Heart right ventricle (tissue), 16 donors: ENCODE data around the gene WFDC1. TPM values are rescaled to one million over a fixed set of nuclear protein-coding genes. Genes with fewer than 3 reads are reported as not detected.

Experiments used
- ATAC-seq, 8 donors: fragments of 200-7000 bp; cut with Tn5 transposase; one replicate each; pipeline ENCODE4 v1.9.1; 2020; ENCODE audit warnings: mild to moderate bottlenecking in 8 of 8, moderate library complexity in 8 of 8, moderate number of reproducible peaks in 1 of 8
- DNase-seq, 2 donors: peaks; one replicate each; pipeline ENCODE4 v3.0.0-alpha.2; 2020
- H3K27ac ChIP-seq, 10 donors: fragments of 200-600 bp; sonication (generic) in 2 of 10; one replicate each; pipeline versions ENCODE4 v1.5.0 to v1.8.0; 2020 to 2022; ENCODE audit warnings: mild to moderate bottlenecking in 3 of 10
- H3K27me3 ChIP-seq, 7 donors: fragments of 200-600 bp; one replicate each; pipeline ENCODE4 v1.8.0; 2021 to 2022; ENCODE audit warnings: mild to moderate bottlenecking in 2 of 7
- H3K36me3 ChIP-seq, 9 donors: fragments of 200-600 bp; sonication (generic) in 1 of 9; one replicate each; pipeline versions ENCODE4 v1.5.0 to v1.8.0; 2020 to 2022; ENCODE audit warnings: mild to moderate bottlenecking in 2 of 9
- H3K4me1 ChIP-seq, 9 donors: fragments of 200-600 bp; sonication (generic) in 1 of 9; one replicate each; pipeline versions ENCODE4 v1.5.0 to v1.8.0; 2020 to 2022; ENCODE audit warnings: mild to moderate bottlenecking in 4 of 9
- H3K4me3 ChIP-seq, 10 donors: fragments of 200-600 bp; sonication (generic) in 2 of 10; one replicate each; pipeline versions ENCODE4 v1.5.0 to v1.8.0; 2020 to 2022; ENCODE audit warnings: mild to moderate bottlenecking in 7 of 10, moderate library complexity in 2 of 10
- H3K9me3 ChIP-seq, 11 donors: fragments of 200-600 bp in 10 of 11; sonication (generic) in 2 of 11; one replicate each; pipeline versions ENCODE4 v1.5.0 to v1.8.0; 2013 to 2022; ENCODE audit warnings: mild to moderate bottlenecking in 2 of 11, control low read depth in 1 of 11, moderate library complexity in 1 of 11
- CTCF ChIP-seq, 9 donors: fragments of 200-600 bp; sonication (generic) in 2 of 9; IDR thresholded peaks; one replicate each; pipeline versions ENCODE4 v1.5.0 to v1.8.0; 2021 to 2022; ENCODE audit warnings: antibody characterized with exemption in 9 of 9, mild to moderate bottlenecking in 5 of 9, moderate library complexity in 1 of 9
- WGBS, 2 donors: extraction: QIAGEN DNeasy Blood & Tissue Kit; methylation state at CpG; one replicate each; pipeline ENCODE4 v1.1.7; 2013; ENCODE audit warnings: inconsistent platforms in 1 of 2; 5-methylcytosine and 5-hydroxymethylcytosine counted together
- intact Hi-C, 10 donors: fragments of 100-400 bp; cut with DNase I; formaldehyde crosslinking; loops; one replicate each; pipeline versions ENCODE4 v1.11.1 to v1.14.2; 2022
- polyA plus RNA-seq, 2 donors: library from polyadenylated mRNA; stranded (reverse); fragments of 200-250 nt; gene quantifications; one replicate each; pipeline ENCODE4 v1.2.3, GENCODE V29; 2013
- total RNA-seq, 10 donors: library from RNA; stranded (reverse); fragmentation: NEBNext Ultra II Directional in 3 of 10; extraction: Animal tissue kit (Norgen Biotek cat#: 25700) in 3 of 10; gene quantifications; one replicate each; pipeline versions ENCODE4 v1.2.1 to v1.2.4, GENCODE V29; 2021 to 2023
- donor health status: Arrhythmogenic right ventricular cardiomyopathy.
- donor health status: ischemic (EF 13 %, LVEDD 7.1; RV severe dilation, severe dysfunction).
- donor health status: healthy with polysubstance abuse.
- donor health status: DM: no; HTN: yes; CAD: no.
- donor health status: DM: no; HTN: no; CAD: no.
- donor health status: ischemic (EF 25% LVEDD 6.9; RV normal size, moderate dysfunction).
- donor health status: ischemic (EF 25% LVEDD 5.7; RV mildly dilated, moderate dysfunction).
- donor health status: healthy.
- donor health status: DM: yes; HTN: yes; CAD: no.
- donor health status: Ischemic cardiomyopathy.
- donor health status: ischemic (EF 35%, LVEDD 5.7; RV mildly dilated, moderate dysfunction).
- donor health status: nonischemic (EF 11% LVEDD 7.7; RV severe dilation, severe dysfunction).
- donor health status: DM: yes; HTN: yes; CAD: no.
- donor health status: PGD.
- donor health status: ischemic (EF 29% LVEDD 5.4; RV normal size, mild dysfunction).
- donor health status: nonischemic (EF 23%, LVEDD 6.1; RV moderate dilation, normal function).

Gene WFDC1
- total and polyA plus RNA-seq, 12 donors, result 0.55 to 5.7 (median 1.1) TPM

- no peaks in the 10 kb centered on the region for H3K9me3 ChIP-seq
- DNase-seq (no peak), ATAC-seq (no peak)
- no peak overlapping the region for H3K4me3 ChIP-seq
- no peak for TF ChIP-seq CTCF (IDR thresholded peaks at IDR 0.05)
- no peak overlapping the region for H3K27ac ChIP-seq
- peaks cover 0 to 4% (median 0%) of the 10 kb centered on the region in 9 donors for H3K4me1 ChIP-seq
- WGBS, 2 donors, result 75 to 76% methylated on average over 8 of the region's 8 CpGs
- peaks cover 0 to 23% (median 4%) of the 10 kb centered on the region in 7 donors for H3K27me3 ChIP-seq
- H3K36me3 ChIP-seq, result no peaks in the 10 kb centered on the region
- intact Hi-C loops, result no loop called here
Measured at GRCh38 chr16:84359326-84359725, 64.6 kb downstream of the WFDC1 start.

GRCh38 chr16:84360170-84360569, 65.5 kb downstream of the WFDC1 start:
- Histone ChIP-seq H3K27ac (no peak overlapping the region), H3K36me3 (no peaks in the 10 kb centered on the region), H3K9me3 (no peaks in the 10 kb centered on the region), H3K4me1 (peaks cover 0 to 4% (median 0%) of the 10 kb centered on the region in 9 donors), H3K4me3 (no peak overlapping the region), H3K27me3 (peaks cover 0 to 26% (median 7%) of the 10 kb centered on the region in 7 donors)
- 79 to 80% methylated on average over 15 of the region's 15 CpGs for WGBS, 2 donors
- TF ChIP-seq CTCF (IDR thresholded peaks at IDR 0.05), result no peak
- ATAC-seq, result no peak
- DNase-seq, result no peak
- intact Hi-C loops, result no loop called here

- H3K36me3 ChIP-seq, result no peaks in the 10 kb centered on the region
- no peak for DNase-seq
- H3K27ac ChIP-seq, result no peak overlapping the region
- no peak for ATAC-seq
- peaks cover 0 to 4% (median 0%) of the 10 kb centered on the region in 9 donors for H3K4me1 ChIP-seq
- intact Hi-C loops, result no loop called here
- TF ChIP-seq CTCF (IDR thresholded peaks at IDR 0.05), result no peak
- H3K27me3 ChIP-seq, result peaks cover 0 to 30% (median 9%) of the 10 kb centered on the region in 7 donors
- H3K4me3 ChIP-seq, result no peak overlapping the region
- 78 to 96% methylated on average over 4 of the region's 4 CpGs for WGBS, 2 donors
- no peaks in the 10 kb centered on the region for H3K9me3 ChIP-seq
Measured at GRCh38 chr16:84360748-84361147, 66.1 kb downstream of the WFDC1 start.

GRCh38 chr16:84361546-84361945, 66.9 kb downstream of the WFDC1 start:
- peaks cover 0 to 27% (median 14%) of the 10 kb centered on the region in 7 donors for H3K27me3 ChIP-seq
- TF ChIP-seq CTCF (IDR thresholded peaks at IDR 0.05), result no peak
- DNase-seq (no peak), ATAC-seq (no peak)
- H3K27ac ChIP-seq, result no peak overlapping the region
- no peaks in the 10 kb centered on the region for H3K9me3 ChIP-seq
- H3K4me3 ChIP-seq, result no peak overlapping the region
- H3K36me3 ChIP-seq, result no peaks in the 10 kb centered on the region
- 91 to 95% methylated on average over 5 of the region's 5 CpGs for WGBS, 2 donors
- peaks cover 0 to 4% (median 0%) of the 10 kb centered on the region in 9 donors for H3K4me1 ChIP-seq
- intact Hi-C loops, result no loop called here
